CD14-positive monocyte (primary cell): ENCODE results near the gene SHMT2. TPM values are rescaled to one million over a fixed set of nuclear protein-coding genes. Genes with fewer than 3 reads are reported as not detected.

ENCODE experiments used
- DNase-seq, 3 donors: peaks; one replicate each; pipeline ENCODE4 v3.0.0-alpha.2; 2011 to 2022
- H2AFZ ChIP-seq: 2 replicates; pipeline ENCODE4 v1.6.0; 2012; ENCODE audit warnings: mild to moderate bottlenecking, low read depth, low read length, inconsistent platforms; ENCODE audit not compliant: insufficient read depth, poor library complexity, severe bottlenecking
- H3K27ac ChIP-seq, 2 donors: 1 replicate in 1 of 2; 2 replicates in 1 of 2; pipeline ENCODE4 v1.5.1; 2012 to 2013; ENCODE audit warnings: low read length in 2 of 2, control low read depth in 1 of 2, inconsistent platforms in 1 of 2, low read depth in 1 of 2, mild to moderate bottlenecking in 1 of 2
- H3K27me3 ChIP-seq, 2 donors: one replicate each; pipeline versions ENCODE4 v1.6.0 to v1.6.1; 2011 to 2013; ENCODE audit warnings: low read length in 2 of 2; ENCODE audit not compliant: control insufficient read depth in 2 of 2, insufficient read depth in 2 of 2
- H3K36me3 ChIP-seq, 2 donors: replicated peaks in 1 of 2; 1 replicate in 1 of 2; 2 replicates in 1 of 2; pipeline versions ENCODE4 v1.5.1 to v1.6.1; 2012 to 2013; ENCODE audit warnings: low read length in 2 of 2, control low read depth in 1 of 2, inconsistent platforms in 1 of 2, mild to moderate bottlenecking in 1 of 2; ENCODE audit not compliant: insufficient read depth in 2 of 2, control insufficient read depth in 1 of 2
- H3K4me1 ChIP-seq, 2 donors: 1 replicate in 1 of 2; 2 replicates in 1 of 2; pipeline versions ENCODE4 v1.5.1 to v1.6.1; 2012 to 2013; ENCODE audit warnings: low read length in 2 of 2, control low read depth in 1 of 2, inconsistent platforms in 1 of 2, mild to moderate bottlenecking in 1 of 2, moderate library complexity in 1 of 2; ENCODE audit not compliant: insufficient read depth in 2 of 2, control insufficient read depth in 1 of 2
- H3K4me2 ChIP-seq: replicated peaks from 2 replicates; pipeline ENCODE3; 2012; ENCODE audit warnings: low read length, moderate library complexity, mild to moderate bottlenecking; ENCODE audit not compliant: poor library complexity, severe bottlenecking; ENCODE audit errors: extremely low read depth
- H3K4me3 ChIP-seq, 3 experiments: fragments of 200-600 bp in 1 of 3; sonication (generic) in 1 of 3; replicated peaks in 1 of 3; 1 replicate in 2 of 3; 2 replicates in 1 of 3; pipeline ENCODE4 v1.5.1; 2011 to 2013; ENCODE audit warnings: low read length in 3 of 3, mild to moderate bottlenecking in 3 of 3, control low read depth in 2 of 3, low read depth in 2 of 3, inconsistent platforms in 1 of 3, moderate library complexity in 1 of 3
- H3K79me2 ChIP-seq: 2 replicates; pipeline ENCODE4 v1.6.0; 2012; ENCODE audit warnings: mild to moderate bottlenecking, control low read depth, inconsistent platforms, low read length, moderate library complexity; ENCODE audit not compliant: insufficient read depth
- H3K9ac ChIP-seq: 2 replicates; pipeline ENCODE4 v1.6.0; 2017; ENCODE audit warnings: low read length, mild to moderate bottlenecking; ENCODE audit not compliant: insufficient read depth, poor library complexity, severe bottlenecking
- H3K9me3 ChIP-seq, 2 donors: replicated peaks in 1 of 2; 1 replicate in 1 of 2; 2 replicates in 1 of 2; pipeline versions ENCODE4 v1.5.1 to v1.6.1; 2012 to 2013; ENCODE audit warnings: low read length in 2 of 2, control low read depth in 1 of 2; ENCODE audit not compliant: control insufficient read depth in 1 of 2, insufficient read depth in 1 of 2
- H4K20me1 ChIP-seq: 2 replicates; pipeline ENCODE4 v1.6.0; 2012; ENCODE audit warnings: mild to moderate bottlenecking, low read length, control low read depth, moderate library complexity; ENCODE audit not compliant: insufficient read depth
- H3K27ac Mint-ChIP-seq, 7 donors: one replicate each; pipeline ENCODE4 v1.8.0; 2020; ENCODE audit warnings: mild to moderate bottlenecking in 7 of 7, mixed read lengths in 7 of 7, moderate library complexity in 6 of 7, inconsistent platforms in 2 of 7
- H3K27me3 Mint-ChIP-seq, 3 donors: one replicate each; pipeline ENCODE4 v1.8.0; 2021 to 2022; ENCODE audit warnings: low read depth in 3 of 3, mild to moderate bottlenecking in 3 of 3, mixed read lengths in 3 of 3, moderate library complexity in 3 of 3, inconsistent platforms in 1 of 3
- H3K36me3 Mint-ChIP-seq, 2 donors: one replicate each; pipeline ENCODE4 v1.8.0; 2020; ENCODE audit warnings: mixed read lengths in 2 of 2, inconsistent platforms in 1 of 2, mild to moderate bottlenecking in 1 of 2
- H3K4me1 Mint-ChIP-seq: one replicate; pipeline ENCODE4 v1.8.0; 2020; ENCODE audit warnings: mild to moderate bottlenecking, mixed read lengths
- H3K4me3 Mint-ChIP-seq, 2 donors: one replicate each; pipeline ENCODE4 v1.8.0; 2020; ENCODE audit warnings: mild to moderate bottlenecking in 2 of 2, mixed read lengths in 2 of 2, moderate library complexity in 1 of 2
- H3K9me3 Mint-ChIP-seq, 7 donors: one replicate each; pipeline ENCODE4 v1.8.0; 2020 to 2022; ENCODE audit warnings: mixed read lengths in 7 of 7, mild to moderate bottlenecking in 6 of 7, moderate library complexity in 6 of 7, inconsistent platforms in 2 of 7
- CTCF ChIP-seq: fragments of 200-600 bp; IDR thresholded peaks from one replicate; pipeline ENCODE4 v1.8.0; 2022; ENCODE audit warnings: antibody characterized with exemption, mild to moderate bottlenecking
- WGBS: methylation state at CpG from one replicate; pipeline ENCODE4 v1.1.5; 2013; ENCODE audit warnings: missing lambda C conversion rate; ENCODE audit not compliant: insufficient coverage; 5-methylcytosine and 5-hydroxymethylcytosine counted together
- intact Hi-C, 2 donors: fragments of 100-400 bp; cut with micrococcal nuclease; formaldehyde crosslinking; loops; one replicate each; pipeline versions ENCODE4 v1.15.0 to v1.15.1; 2023
- polyA plus RNA-seq, 3 donors: library from polyadenylated mRNA; depleted of rRNA in 1 of 3; unstranded in 2 of 3; stranded (reverse) in 1 of 3; fragments of 300-500 nt in 2 of 3; fragments of >200 nt in 1 of 3; fragmentation: Illumina TruSeq in 2 of 3; gene quantifications; 1 replicate in 2 of 3; 2 replicates in 1 of 3; pipeline ENCODE4 v1.2.3, GENCODE V29; 2012 to 2021

Gene SHMT2
- polyA plus RNA-seq, 3 donors: 36.8 to 52.0 (median 39.8) TPM

DNA sequence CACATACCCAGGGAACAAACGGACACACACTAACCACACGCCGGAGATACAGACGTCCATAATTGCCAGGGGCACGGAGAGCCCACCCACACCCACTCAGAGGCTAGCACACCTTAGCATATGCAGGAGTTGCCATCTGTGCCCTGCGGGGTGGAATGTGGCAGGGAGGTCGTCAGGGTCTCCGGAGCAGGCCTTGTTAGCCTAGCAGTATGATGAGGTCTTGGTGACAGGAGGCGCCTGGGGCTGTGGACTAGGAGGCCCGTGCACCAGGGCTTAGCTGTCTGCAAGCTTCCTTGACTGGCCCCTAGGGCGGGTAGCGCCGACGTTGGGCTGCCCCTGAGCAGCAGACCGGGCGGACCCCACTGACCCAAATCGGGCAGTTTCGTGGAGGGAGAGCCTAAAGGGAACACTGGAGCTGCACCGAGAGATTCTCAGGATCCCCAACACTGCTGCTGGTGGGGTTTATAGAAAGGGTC is 11.5 kb downstream of the SHMT2 start:
- Histone ChIP-seq H3K27ac (no peak overlapping the region), H3K4me3 (peak overlapping the region in 2 of 3 experiments; percentile 37 to 75), H3K79me2 (no peaks in the 10 kb centered on the region), H3K4me2 (peak overlapping the region; percentile 79), H2AFZ (no peak overlapping the region), H3K9me3 (peaks cover 0 to 46% of the 10 kb centered on the region in 2 donors), H4K20me1 (peaks cover 72% of the 10 kb centered on the region), H3K27me3 (peaks cover 64 to 72% of the 10 kb centered on the region in 2 donors), H3K9ac (no peak overlapping the region), H3K4me1 (peaks cover 75 to 76% of the 10 kb centered on the region in 2 donors), H3K36me3 (peaks cover 0 to 4% of the 10 kb centered on the region in 2 donors)
- no peak for TF ChIP-seq CTCF
- Mint-ChIP-seq H3K36me3 (peaks cover 24 to 27% of the 10 kb centered on the region in 2 donors), H3K4me1 (peaks cover 85% of the 10 kb centered on the region), H3K27me3 (peaks cover 81 to 83% (median 82%) of the 10 kb centered on the region in 3 donors), H3K27ac (peak overlapping the region in 2 of 7 donors; percentile 35 to 46), H3K9me3 (peaks cover 0 to 47% (median 13%) of the 10 kb centered on the region in 7 donors), H3K4me3 (peak overlapping the region; percentile 84 to 99)
- intact Hi-C loops: no loop called here
- DNase-seq: peak in 1 of 3 donors; percentile 5
- WGBS: 6% methylated on average over 15 of the region's 19 CpGs

- Histone ChIP-seq H3K4me1 (peaks cover 72 to 73% of the 10 kb centered on the region in 2 donors), H2AFZ (no peak overlapping the region), H4K20me1 (peaks cover 67% of the 10 kb centered on the region), H3K79me2 (no peaks in the 10 kb centered on the region), H3K4me2 (peak overlapping the region; percentile 79), H3K36me3 (peaks cover 2 to 9% of the 10 kb centered on the region in 2 donors), H3K9me3 (peaks cover 0 to 39% of the 10 kb centered on the region in 2 donors), H3K27me3 (peaks cover 57 to 66% of the 10 kb centered on the region in 2 donors), H3K4me3 (peak overlapping the region in 1 of 3 experiments; percentile 75), H3K27ac (no peak overlapping the region), H3K9ac (no peak overlapping the region)
- no peak for TF ChIP-seq CTCF
- intact Hi-C loops: no loop called here
- H3K4me3 Mint-ChIP-seq: peak overlapping the region in 1 of 2 donors; percentile 99
- H3K9me3 Mint-ChIP-seq: peaks cover 0 to 47% (median 13%) of the 10 kb centered on the region in 7 donors
- peaks cover 81% of the 10 kb centered on the region for H3K4me1 Mint-ChIP-seq
- peak overlapping the region in 1 of 7 donors; percentile 50 for H3K27ac Mint-ChIP-seq
- peaks cover 28 to 29% of the 10 kb centered on the region in 2 donors for H3K36me3 Mint-ChIP-seq
- DNase-seq: peak in 2 of 3 donors; percentile 29 to 43
- 9% methylated on average over 12 of the region's 48 CpGs for WGBS
- peaks cover 75 to 77% (median 76%) of the 10 kb centered on the region in 3 donors for H3K27me3 Mint-ChIP-seq
Measured at GRCh38 chr12:57241402-57242310, 12.1 kb downstream of the SHMT2 start.
